ENCODE data around the gene ARL4D.
"Not testable (repeated sequence)": the region's sequence is repeated elsewhere in the genome, so short reads cannot be mapped to it uniquely, and the experiment has no call there.

ARL4D gene

GRCh38 chr17:43363181-43363925, 35.4 kb upstream of the ARL4D start:
- POLR2A ChIA-PET = no interaction called here
- no peak for TF ChIP-seq CTCF (IDR thresholded peaks at IDR 0.05; ENCODE audit: control extremely low read depth, extremely low read depth, low read depth, missing control alignments)
- no peak for DNase-seq (ENCODE audit: extremely low spot score)
- CTCF ChIA-PET = interaction anchor here (4.4 kb wide), 1 partner anchor 121 kb away, joined by 16 read pairs; the partner anchor contains the start of gene DHX8

GRCh38 chr17:43363926-43364285, 34.9 kb upstream of the ARL4D start:
- no peak for TF ChIP-seq CTCF (IDR thresholded peaks at IDR 0.05; ENCODE audit: control extremely low read depth, extremely low read depth, low read depth, missing control alignments)
- ChIA-PET CTCF (interaction anchor here (4.4 kb wide), 1 partner anchor 120 kb away, joined by 16 read pairs; the partner anchor contains the start of gene DHX8), POLR2A (no interaction called here)
- no peak for DNase-seq (ENCODE audit: extremely low spot score)

GRCh38 chr17:43365356-43365755, 33.4 kb upstream of the ARL4D start:
- TF ChIP-seq CTCF (IDR thresholded peaks at IDR 0.05; ENCODE audit: control extremely low read depth, extremely low read depth, low read depth, missing control alignments) = no peak
- ChIA-PET POLR2A (interaction anchor here (4.4 kb wide), 1 partner anchor 21 kb away, joined by 79 read pairs; no protein-coding TSS in a partner anchor), CTCF (no interaction called here)
- no peak for DNase-seq (ENCODE audit: extremely low spot score)

- CTCF ChIA-PET; DNase-seq (ENCODE audit: extremely low spot score): not testable (repeated sequence)
- POLR2A ChIA-PET = interaction anchor here (3.5 to 4.4 kb wide), 2 partner anchors 21 to 50 kb away, joined by 35 to 79 read pairs; no protein-coding TSS in a partner anchor
These were observed 32.9 kb upstream of the ARL4D start for GRCh38 chr17:43365921-43366320.

GRCh38 chr17:43366891-43367736, 31.7 kb upstream of the ARL4D start:
- no peak for TF ChIP-seq CTCF (IDR thresholded peaks at IDR 0.05; ENCODE audit: control extremely low read depth, extremely low read depth, low read depth, missing control alignments)
- no peak for DNase-seq (ENCODE audit: extremely low spot score)
- CTCF ChIA-PET = interaction anchor here (2.4 to 3.4 kb wide), 2 partner anchors 26 to 117 kb away, joined by 6 to 30 read pairs; partner anchors contain the start of gene DHX8
- POLR2A ChIA-PET = interaction anchor here (0.6 to 4.4 kb wide), 24 partner anchors 7 to 1689 kb away, joined by 3 to 79 read pairs (median 4); partner anchors contain the start of genes ARL4D, DHX8, PTGES3L and RPL27

- TF ChIP-seq CTCF (IDR thresholded peaks at IDR 0.05; ENCODE audit: control extremely low read depth, extremely low read depth, low read depth, missing control alignments) = no peak
- DNase-seq (ENCODE audit: extremely low spot score) = peak; percentile 60
- ChIA-PET POLR2A (interaction anchor here (0.6 to 4.4 kb wide), 28 partner anchors 7 to 1690 kb away, joined by 3 to 79 read pairs (median 4); partner anchors contain the start of genes ARL4D, DHX8, PTGES3L and RPL27), CTCF (interaction anchor here (1.5 to 3.4 kb wide), 4 partner anchors 21 to 117 kb away, joined by 6 to 30 read pairs (median 7); partner anchors contain the start of gene DHX8)
These were observed 31.0 kb upstream of the ARL4D start for GRCh38 chr17:43367737-43368242.

Data from GM10248 (cell line).